Limb (tissue), 2 donors: ENCODE results near the gene CHCHD4.
"Not testable (repeated sequence)": the region's sequence is repeated elsewhere in the genome, so short reads cannot be mapped to it uniquely, and the experiment has no call there.

Experiments used
- DNase-seq, 2 donors: peaks; one replicate each; pipeline ENCODE4 v3.0.0-alpha.2; 2016; ENCODE audit errors: extremely low spot score in 2 of 2

The CHCHD4 gene

DNA sequence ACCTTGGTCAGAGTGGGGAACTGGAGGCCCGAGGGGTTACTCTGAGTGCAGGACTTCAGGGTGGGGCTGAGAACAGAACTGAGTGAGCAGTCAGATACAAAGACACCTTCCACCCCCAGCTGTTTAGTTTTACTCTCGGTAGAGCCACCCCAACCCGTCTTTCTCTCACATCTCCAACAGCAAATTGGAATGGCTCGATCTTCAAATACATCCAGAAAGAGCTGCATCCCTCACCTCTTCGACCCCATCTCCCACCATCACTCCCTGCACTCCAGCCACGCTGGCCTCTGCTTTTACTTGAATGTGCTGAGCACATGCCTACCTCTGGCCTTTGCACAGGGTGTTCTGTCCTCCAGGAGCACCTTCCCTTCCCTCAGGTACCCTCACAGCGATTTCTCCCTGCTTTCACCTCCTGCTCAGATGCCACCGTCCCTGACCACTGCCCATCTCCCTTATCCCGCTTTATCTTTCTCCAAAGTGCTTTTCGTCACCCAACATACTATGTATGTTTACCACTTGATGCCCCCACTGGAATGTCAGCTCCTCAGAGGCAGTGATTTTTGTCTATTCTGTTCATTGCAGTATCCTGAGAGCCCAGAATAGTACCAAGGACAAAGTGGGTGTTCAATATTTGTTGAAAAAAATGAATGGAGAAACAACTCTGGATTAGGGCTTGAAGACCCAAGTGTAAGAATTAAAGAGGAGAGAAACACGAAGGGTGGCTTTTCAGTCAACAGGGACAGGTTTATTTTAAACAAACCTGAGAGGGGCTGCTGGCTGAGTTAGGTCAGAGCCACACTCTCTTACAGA, 4.4 kb downstream of the CHCHD4 start:
- peak in 1 of 2 donors; percentile 6 for DNase-seq

DNA sequence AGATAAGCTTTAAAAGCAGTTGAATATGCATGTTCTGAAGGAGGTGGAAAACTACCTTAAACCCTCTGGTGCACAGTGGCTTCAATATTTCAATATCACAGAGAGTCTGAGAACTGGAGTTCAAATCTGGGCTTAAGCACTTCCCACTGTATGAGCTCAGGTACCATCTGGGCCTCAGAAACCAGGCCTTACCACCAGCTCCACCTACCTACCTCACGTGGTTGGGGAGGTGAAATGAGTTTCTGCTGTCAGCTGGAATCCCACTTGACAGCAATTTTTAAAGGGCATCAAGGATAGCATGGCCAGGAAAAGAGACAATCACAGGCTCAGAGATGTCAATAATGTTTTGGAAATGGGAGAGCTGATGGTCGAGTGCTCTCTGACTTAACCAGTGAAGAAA, 5.0 kb downstream of the CHCHD4 start:
- DNase-seq = no peak

DNA sequence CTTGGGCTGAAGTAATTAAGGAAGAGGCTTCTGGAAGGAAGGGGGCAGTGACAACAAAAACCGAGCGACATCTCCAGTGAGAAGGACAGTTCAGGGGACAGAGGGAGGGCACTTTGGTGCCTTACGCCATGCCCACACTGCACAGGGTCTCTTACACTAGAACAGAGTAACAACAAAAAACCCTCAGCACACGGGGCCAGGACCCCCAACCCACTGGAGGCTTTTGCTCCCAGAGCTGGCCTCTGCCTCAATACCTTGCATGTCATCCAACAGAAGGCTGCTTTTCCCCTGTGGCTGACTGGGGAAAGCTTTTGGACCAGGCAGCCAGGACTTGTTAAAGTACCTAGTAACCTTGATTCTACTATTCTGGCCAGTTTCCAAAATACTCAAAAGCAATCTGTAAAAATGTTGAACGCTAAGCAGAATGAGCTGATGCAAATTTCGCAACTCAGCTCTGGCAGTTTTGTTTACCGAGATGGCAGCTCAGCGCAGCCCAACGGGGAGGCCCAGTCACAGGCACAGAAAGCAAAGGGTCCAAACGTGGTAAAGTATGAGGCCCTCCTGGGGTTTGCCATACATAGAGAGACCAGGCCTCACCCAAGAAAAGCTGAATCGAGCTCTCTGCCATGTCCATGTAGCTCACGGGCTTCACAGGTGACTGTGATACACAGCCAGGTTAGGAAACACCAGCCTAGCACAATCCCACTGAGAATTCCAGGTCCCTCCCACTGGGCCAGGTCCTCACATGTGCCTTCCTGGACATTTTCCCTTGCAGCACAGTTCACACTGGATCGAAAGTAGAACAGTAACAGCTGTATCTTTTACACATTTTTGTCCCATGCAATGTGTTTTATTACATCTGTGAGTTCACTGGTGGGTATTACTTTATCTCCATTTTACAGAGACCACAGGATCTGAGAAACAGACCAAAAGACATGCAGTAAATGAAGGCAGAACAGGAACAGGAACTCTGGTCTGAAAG, 6.0 kb downstream of the CHCHD4 start:
- DNase-seq = no peak

DNA sequence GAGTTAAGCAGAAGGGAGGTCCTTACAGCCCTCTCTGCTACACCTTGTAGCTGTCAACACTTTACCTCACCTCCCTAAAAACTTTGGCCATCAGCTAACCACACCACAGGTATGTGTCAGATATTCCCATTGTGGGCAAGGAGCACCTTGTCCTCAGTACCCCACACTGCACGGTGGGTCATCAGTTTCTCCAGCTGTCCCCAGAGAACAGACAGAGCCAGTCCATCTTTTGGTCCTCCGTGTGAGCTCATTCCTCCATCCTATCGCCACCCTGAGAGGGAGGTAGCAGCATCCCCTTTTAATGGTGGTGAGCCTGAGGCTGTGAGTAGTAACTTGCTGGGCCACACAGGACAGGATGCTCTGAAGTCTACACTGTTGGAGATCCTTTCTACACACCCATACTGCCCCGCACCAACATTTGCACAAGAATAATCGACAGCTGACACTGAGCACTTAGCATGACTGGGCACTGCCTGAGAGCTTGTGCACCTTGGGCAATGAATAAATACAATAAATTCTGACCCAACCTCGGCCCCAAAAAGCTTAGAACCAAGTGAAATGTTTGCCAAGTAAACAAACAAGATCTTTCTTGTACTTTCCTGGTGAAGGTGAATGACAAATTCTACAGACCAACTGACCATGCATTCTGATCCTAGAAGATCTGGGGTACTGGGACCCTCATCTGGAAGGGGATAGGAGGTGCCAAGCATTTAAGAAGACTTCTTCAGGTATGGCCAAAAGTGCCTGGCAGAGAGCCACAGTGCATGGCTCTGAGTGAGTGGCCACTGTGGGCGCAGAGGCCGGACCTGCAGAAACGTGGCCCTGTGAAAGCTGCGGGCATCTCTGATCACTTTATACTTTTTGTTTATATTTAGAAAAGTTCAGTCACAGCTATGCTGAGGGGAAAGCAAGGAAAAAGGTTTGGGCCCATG, 6.9 kb downstream of the CHCHD4 start:
- no peak for DNase-seq

DNA sequence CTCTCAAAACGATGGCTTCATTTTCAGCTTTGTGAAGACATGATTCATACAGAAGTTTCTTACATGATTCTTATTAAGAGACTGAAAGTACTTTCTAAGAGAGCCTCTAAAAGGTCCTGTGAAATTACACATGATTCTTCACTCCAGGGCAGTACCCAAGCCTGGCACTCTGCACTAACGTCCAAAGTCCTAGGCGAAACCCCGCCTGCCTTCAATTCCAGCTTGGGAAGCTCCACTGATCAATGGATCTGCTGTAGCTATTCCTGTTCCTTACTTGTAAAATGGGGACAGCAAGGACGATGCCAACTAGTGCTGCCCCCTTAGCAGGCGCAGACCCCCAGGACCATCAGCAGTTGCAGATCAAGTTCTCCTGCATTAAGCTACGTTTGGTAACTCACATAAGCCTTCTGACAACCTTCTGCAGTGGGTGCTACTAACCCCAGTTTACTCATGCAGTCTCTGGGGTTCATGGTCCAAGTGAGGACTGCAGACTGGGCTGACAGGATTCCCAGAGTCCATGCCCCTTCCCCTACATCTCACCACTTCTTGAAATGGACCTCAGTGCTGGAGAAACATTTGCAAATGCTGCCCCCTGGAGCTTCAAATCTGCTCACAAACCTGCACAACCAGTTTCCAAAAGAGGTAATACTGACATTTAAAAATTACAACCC, 10.6 kb downstream of the CHCHD4 start:
- DNase-seq = no peak

DNA sequence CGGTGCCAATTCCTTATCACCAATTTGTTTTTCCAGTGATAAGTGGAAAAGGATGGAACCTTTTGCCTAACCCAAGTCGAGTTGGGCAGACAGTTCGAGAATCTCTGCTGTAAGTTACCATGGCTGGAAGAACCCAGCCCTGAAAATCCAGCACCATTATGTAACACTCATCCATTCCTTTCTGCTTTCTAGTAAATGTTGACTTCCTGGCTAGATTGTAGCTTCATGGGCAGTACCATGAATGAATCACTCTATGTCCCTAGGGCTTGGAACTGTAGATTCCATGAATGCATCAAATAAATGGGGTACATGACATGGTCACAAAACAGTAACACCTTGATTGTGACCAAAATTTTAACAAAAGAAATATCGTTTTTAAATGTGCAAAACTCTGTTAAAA, 14.0 kb downstream of the CHCHD4 start:
- no peak for DNase-seq

DNA sequence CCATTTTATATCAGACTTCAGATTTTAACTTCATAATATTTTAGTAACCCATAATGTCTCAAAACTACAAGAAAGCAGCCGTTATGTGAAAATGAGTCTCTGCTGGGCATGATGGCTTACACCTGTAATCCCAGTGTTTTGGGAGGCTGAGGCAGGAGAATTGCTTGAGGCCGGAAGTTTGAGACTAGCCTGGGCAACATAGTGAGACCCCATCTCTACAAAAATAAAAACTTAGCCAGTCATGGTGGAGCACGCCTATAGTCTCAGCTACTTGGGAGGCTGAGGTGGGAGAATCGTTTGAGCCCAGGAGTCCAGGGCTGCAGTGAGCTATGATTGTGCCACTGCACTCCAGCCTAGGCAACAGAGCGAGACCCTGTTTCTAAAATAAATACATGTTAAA, 14.8 kb downstream of the CHCHD4 start:
- DNase-seq = not testable (repeated sequence)

DNA sequence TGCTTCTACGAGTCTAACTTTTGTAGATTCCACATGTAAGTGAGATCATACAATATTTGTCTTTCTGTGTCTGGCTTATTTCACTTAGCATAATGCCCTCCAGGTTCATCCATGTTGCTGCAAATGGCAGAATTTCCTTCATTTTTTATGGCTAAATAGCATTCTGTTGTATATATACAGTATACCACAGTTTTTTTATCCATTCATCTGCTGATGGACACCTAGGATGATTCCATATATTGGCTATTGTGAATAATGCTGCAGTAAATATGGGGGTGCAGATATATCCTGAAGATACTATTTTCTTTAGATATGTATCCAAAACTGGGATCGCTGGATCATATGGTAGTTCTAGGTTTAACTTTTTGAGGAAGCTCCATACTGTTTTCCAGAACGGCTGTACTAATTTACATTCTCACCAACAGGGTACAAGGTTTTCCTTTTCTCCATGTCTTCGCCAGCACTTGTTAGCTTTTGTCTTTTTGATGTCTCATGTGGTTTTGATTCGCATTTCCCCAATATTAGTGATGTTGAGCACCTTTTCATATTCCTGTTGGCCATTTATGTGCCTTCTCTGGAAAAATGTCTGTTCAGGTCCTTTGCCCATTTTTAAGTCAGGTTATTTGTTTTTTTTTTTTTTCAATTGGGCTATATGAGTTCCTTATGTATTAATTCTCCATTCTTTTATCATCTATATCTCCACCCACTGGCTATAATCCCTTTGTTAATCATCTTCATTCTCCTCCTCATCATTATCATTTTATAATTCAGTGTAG, 26.9 kb downstream of the CHCHD4 start:
- DNase-seq = no peak

DNA sequence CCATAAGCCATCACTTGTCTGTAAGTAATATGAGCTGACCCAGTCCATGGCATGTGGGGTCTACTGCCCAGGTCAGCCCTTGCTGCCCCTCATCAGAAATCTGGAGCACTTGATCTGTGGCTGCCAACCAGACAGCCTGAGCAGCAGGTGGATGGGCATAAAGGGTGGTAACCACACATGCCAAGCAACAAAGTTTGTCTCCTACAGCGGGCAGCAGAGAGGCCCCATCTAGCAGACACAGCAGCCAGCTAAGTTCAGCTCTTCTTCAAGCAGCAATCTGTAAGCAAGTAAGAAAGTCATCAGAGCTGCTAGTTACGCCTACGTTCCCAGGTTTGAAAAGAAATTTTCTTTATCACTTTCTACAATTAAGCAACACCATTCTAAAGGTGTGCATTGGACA, 27.9 kb downstream of the CHCHD4 start:
- no peak for DNase-seq

DNA sequence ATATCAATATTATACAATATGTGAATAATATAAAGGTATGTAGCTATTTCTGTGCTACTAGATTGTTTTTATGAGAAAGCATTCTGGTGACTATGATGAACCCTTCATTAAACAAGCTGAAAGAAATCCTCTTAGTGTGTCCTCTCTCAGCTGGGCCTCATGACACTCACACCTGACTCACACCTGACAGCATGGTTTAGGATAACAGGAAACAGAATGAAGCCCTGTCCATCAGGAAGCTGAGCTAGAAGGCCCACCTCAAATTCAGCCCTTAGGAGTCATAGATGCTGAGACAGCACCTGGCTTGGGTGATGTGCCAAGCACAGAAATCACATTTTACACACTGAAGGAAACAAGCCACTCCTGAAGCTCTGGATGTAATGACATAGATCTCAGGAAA, 30.8 kb downstream of the CHCHD4 start:
- no peak for DNase-seq

DNA sequence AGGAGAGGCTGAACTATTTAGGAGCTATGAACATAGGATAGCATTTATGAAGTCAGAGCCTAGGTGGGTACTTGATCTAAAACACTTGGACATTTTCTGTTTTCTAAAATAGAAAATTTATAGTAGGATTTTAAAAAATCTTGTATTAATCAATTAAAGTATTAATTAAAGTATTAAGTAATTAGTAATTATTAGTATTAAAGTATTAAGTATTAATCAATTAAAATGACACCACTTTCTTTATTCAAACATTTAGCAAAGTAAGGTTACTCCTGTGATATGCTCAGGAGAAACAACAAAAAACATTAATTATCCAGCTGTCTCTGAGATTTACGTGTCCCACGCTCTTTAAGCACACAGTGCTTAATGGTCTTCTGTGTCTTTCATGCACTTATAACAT, 32.2 kb downstream of the CHCHD4 start:
- no peak for DNase-seq

DNA sequence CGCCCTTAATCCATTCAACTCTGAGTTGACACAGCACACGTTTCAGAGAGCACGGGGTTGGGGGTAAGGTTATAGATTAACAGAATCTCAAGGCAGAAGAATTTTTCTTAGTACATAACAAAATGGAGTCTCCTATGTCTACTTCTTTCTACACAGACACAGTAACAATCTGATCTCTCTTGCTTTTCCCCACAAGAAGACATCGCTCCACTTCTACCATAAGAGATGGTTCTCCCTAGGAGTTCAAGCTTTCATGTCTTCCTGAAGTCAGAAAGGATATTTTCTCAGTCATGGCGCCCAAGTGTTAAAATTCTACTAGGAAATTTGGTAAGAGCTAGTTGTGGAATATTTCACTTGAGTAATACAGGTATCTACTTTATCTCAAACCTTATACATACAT, 32.7 kb downstream of the CHCHD4 start:
- DNase-seq = not testable (repeated sequence)

DNA sequence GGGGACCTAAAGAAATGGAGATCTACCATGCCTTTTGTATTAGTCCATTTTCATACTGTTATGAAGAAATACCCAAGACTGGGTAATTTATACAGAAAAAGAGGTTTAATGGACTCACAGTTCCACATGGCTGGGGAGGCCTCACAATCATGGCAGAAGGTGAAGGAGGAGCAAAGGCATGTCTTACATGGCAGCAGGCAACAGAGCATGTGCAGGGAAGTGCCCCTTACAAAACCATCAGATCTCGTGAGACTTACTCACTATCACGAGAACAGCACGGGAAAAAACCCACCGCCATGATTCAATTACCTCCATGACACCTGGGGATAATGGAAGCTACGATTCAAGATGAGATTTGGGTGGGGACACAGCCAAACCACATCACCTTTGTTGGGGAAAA, 37.2 kb downstream of the CHCHD4 start:
- not testable (repeated sequence) for DNase-seq

DNA sequence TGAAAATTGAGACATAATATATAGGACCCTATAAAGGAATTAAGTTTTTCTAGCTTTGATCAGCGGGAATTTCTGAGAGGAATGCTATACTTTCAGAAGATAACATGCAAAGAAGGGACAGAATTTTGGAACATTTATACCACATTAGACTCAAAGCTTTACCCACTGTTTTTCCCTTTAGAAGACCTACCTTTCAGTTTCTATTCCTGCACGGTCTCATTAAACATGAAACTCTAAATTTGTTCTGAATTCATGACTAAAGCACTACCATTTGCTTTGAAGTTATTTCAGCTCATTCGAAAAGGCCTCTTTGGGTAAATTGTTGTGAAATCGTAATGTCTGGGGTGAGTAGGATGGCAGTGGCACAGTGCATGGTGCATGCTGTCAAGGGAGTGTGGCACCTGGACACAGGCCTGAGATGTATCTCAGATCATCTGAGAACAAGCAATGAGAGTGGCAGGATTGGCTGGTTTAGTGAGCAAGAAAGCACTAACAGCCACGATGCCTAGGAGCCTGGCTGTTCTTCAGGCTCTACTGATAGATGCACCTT, 42.5 kb downstream of the CHCHD4 start:
- DNase-seq = no peak

DNA sequence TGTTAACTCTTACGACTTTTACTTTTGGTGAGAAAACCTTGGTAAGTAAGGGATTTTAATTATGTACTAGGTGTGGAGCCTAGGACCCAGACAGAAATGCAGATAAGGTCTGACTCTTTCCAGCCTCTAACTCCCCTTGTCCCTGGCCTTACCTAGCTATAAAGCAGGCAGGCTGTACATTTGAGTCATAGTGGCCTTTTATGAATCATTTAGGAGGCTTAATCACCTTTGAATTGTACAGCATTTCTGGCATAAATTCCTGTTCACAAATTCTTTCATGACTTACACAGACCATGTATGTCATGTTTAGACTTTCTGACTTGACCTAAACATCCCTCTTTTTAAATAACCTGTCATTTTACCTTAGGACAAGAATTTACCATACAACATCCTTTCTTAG, 47.4 kb downstream of the CHCHD4 start:
- DNase-seq = no peak

DNA sequence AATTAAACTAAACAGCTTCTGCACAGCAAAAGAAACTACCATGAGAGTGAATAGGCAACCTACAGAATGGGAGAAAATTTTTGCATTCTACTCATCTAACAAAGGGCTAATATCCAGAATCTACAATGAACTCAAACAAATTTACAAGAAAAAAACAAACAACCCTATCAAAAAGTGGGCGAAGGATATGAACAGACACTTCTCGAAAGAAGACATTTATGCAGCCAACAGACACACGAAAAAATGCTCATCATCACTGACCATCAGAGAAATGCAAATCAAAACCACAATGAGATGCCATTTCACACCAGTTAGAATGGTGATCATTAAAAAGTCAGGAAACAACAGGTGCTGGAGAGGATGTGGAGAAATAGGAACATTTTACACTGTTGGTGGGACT, 49.4 kb downstream of the CHCHD4 start:
- DNase-seq = not testable (repeated sequence)

DNA sequence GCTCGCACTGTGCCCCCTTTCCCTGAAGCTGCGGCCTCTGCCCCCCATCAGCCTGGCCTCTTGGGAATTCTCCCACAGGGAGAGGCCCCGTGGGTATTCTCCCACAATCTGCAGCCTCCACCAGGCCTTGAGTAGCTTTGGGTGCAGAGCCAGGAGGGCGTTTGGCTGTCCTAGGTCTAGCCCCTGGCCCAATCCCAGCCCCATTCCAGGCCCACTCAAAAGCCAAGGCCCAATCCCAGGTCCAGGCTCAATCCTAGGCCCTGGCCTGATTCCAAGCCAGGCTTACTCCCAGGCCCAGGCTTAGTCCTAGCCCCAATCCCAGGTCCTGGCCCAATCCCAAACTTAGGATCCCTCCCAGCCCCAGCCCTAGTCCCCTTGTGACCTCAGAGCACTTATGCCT, 59.8 kb downstream of the CHCHD4 start:
- no peak for DNase-seq

DNA sequence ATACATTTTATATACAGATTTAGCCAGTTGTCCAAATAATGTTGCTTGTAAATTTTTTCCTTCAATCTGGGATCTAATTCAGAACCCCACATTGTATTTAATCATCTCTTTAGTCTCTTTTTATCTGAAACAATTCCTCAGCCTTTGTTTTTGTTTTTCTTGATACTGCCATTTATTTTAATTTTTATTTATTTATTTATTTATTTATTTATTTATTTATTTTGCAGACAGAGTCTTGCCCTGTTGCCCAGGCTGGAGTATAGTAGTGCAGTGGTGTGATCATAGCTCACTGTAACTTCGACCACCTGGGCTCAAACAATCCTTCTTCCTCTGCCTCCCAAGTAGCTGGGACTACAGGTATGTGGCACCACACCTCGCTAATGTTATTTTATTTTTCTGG, 61.5 kb downstream of the CHCHD4 start:
- no peak for DNase-seq
